KMS-11 (cell line): Measurements from ENCODE around the gene PRPS1.

Experiments
- H2AFZ ChIP-seq: fragments of 200-600 bp; sonication (generic); 2 replicates; pipeline ENCODE4 v1.6.1; 2016; ENCODE audit warnings: antibody characterized with exemption, mixed run types, low read depth
- H3K27ac ChIP-seq: fragments of 200-600 bp; sonication (generic); 2 replicates; pipeline ENCODE4 v1.6.1; 2016; ENCODE audit warnings: mild to moderate bottlenecking, mixed run types
- H3K27me3 ChIP-seq: fragments of 200-600 bp; sonication (generic); 2 replicates; pipeline ENCODE4 v1.6.1; 2017; ENCODE audit warnings: mild to moderate bottlenecking, low read depth, mixed run types, moderate library complexity; ENCODE audit not compliant: insufficient read depth
- H3K36me3 ChIP-seq: fragments of 200-600 bp; sonication (generic); 2 replicates; pipeline ENCODE4 v1.6.1; 2017; ENCODE audit warnings: mild to moderate bottlenecking, mixed run types; ENCODE audit not compliant: insufficient read depth
- H3K4me1 ChIP-seq: fragments of 200-600 bp; sonication (generic); 2 replicates; pipeline ENCODE4 v1.6.1; 2016; ENCODE audit warnings: mild to moderate bottlenecking, low read depth, mixed run types; ENCODE audit not compliant: poor library complexity, severe bottlenecking
- H3K4me2 ChIP-seq: fragments of 200-600 bp; sonication (generic); 2 replicates; pipeline ENCODE4 v1.7.0; 2016; ENCODE audit warnings: mild to moderate bottlenecking, mixed run types
- H3K4me3 ChIP-seq: fragments of 200-600 bp; sonication (generic); IDR thresholded peaks from 2 replicates; pipeline ENCODE4 v1.6.1; 2017; ENCODE audit warnings: low read depth, low read length, mixed read lengths; ENCODE audit not compliant: insufficient read depth
- H3K79me2 ChIP-seq: fragments of 200-600 bp; sonication (generic); 2 replicates; pipeline ENCODE4 v1.6.1; 2016; ENCODE audit warnings: low read depth, mixed run types; ENCODE audit not compliant: insufficient read depth
- H3K9ac ChIP-seq: fragments of 200-600 bp; sonication (generic); 2 replicates; pipeline ENCODE4 v1.6.1; 2016; ENCODE audit warnings: mild to moderate bottlenecking, mixed run types
- H4K20me1 ChIP-seq: fragments of 200-600 bp; sonication (generic); 2 replicates; pipeline ENCODE4 v1.6.1; 2016; ENCODE audit warnings: mild to moderate bottlenecking, mixed run types; ENCODE audit not compliant: insufficient read depth
- CTCF ChIP-seq: fragments of 200-600 bp; sonication (generic); conservative IDR thresholded peaks from 2 replicates; pipeline ENCODE4 v1.6.1; 2017; ENCODE audit warnings: low read depth, mild to moderate bottlenecking, antibody characterized with exemption, low read length, moderate library complexity, mixed read lengths

PRPS1 gene

GRCh38 chrX:107648332-107648731 lies 20.0 kb downstream of the PRPS1 start:
- H3K4me2 ChIP-seq = no peak overlapping the region
- H3K36me3 ChIP-seq = no peaks in the 10 kb centered on the region
- H3K27me3 ChIP-seq = no peaks in the 10 kb centered on the region
- no peak overlapping the region for H3K27ac ChIP-seq
- H3K4me1 ChIP-seq = no peaks in the 10 kb centered on the region
- TF ChIP-seq CTCF = no peak
- no peak overlapping the region for H3K9ac ChIP-seq
- H3K4me3 ChIP-seq = no peak overlapping the region
- no peaks in the 10 kb centered on the region for H4K20me1 ChIP-seq
- no peak overlapping the region for H2AFZ ChIP-seq
- no peaks in the 10 kb centered on the region for H3K79me2 ChIP-seq

GRCh38 chrX:107654566-107654871 lies 26.2 kb downstream of the PRPS1 start:
- no peaks in the 10 kb centered on the region for H3K36me3 ChIP-seq
- H3K27ac ChIP-seq = no peak overlapping the region
- no peak for TF ChIP-seq CTCF
- H3K4me1 ChIP-seq = no peaks in the 10 kb centered on the region
- H3K27me3 ChIP-seq = no peaks in the 10 kb centered on the region
- no peak overlapping the region for H2AFZ ChIP-seq
- no peak overlapping the region for H3K4me2 ChIP-seq
- no peak overlapping the region for H3K4me3 ChIP-seq
- no peaks in the 10 kb centered on the region for H4K20me1 ChIP-seq
- no peak overlapping the region for H3K9ac ChIP-seq
- H3K79me2 ChIP-seq = no peaks in the 10 kb centered on the region

GRCh38 chrX:107654872-107655761 lies 26.8 kb downstream of the PRPS1 start:
- Histone ChIP-seq H2AFZ (no peak overlapping the region), H3K9ac (no peak overlapping the region), H3K4me2 (no peak overlapping the region), H3K27me3 (no peaks in the 10 kb centered on the region), H3K4me1 (peaks cover 5% of the 10 kb centered on the region), H3K27ac (no peak overlapping the region), H3K36me3 (no peaks in the 10 kb centered on the region), H3K4me3 (no peak overlapping the region), H3K79me2 (no peaks in the 10 kb centered on the region), H4K20me1 (no peaks in the 10 kb centered on the region)
- peak; percentile 74 for TF ChIP-seq CTCF

- Histone ChIP-seq H3K36me3 (no peaks in the 10 kb centered on the region), H3K9ac (no peak overlapping the region), H2AFZ (no peak overlapping the region), H3K4me1 (peaks cover 7% of the 10 kb centered on the region), H4K20me1 (no peaks in the 10 kb centered on the region), H3K79me2 (no peaks in the 10 kb centered on the region), H3K4me2 (no peak overlapping the region), H3K27me3 (no peaks in the 10 kb centered on the region), H3K4me3 (no peak overlapping the region), H3K27ac (no peak overlapping the region)
- no peak for TF ChIP-seq CTCF
Observed at GRCh38 chrX:107656978-107657377, 28.7 kb downstream of the PRPS1 start.
